A549 (cell line): ENCODE measurements around the gene DCD. TPM values are rescaled to one million over a fixed set of nuclear protein-coding genes. Genes with fewer than 3 reads are reported as not detected.
"Not testable (repeated sequence)": the region's sequence is repeated elsewhere in the genome, so short reads cannot be mapped to it uniquely, and the experiment has no call there.

Experiments
- ATAC-seq, 2 experiments: fragments of 200-7000 bp in 1 of 2; fragments of >200 bp in 1 of 2; cut with Nextera tagmentation in 1 of 2; cut with Tn5 transposase in 1 of 2; 3 replicates each; pipeline versions ENCODE4 v1.8.0 to v1.9.1; 2018 to 2020; ENCODE audit warnings: mild to moderate bottlenecking in 1 of 2, moderate library complexity in 1 of 2
- CTCF ChIA-PET: fragments of 300-600 bp; sonication (Branson Sonifier 250); formaldehyde crosslinking; extraction: SDS; loops from one replicate; lab custom pipeline; 2021; ENCODE audit warnings: antibody characterized with exemption, inconsistent platforms; lab: Yijun Ruan, JAX
- POLR2A ChIA-PET: fragments of 350-600 bp; formaldehyde crosslinking; extraction: SDS; loops from one replicate; lab custom pipeline; 2021; ENCODE audit warnings: antibody characterized with exemption, inconsistent platforms; lab: Yijun Ruan, JAX
- DNase-seq, 2 experiments: peaks; one replicate each; pipeline versions ENCODE4 v3.0.0 to v3.0.0-alpha.2; 2011 to 2016; ENCODE audit warnings: low read depth in 1 of 2, low spot score in 1 of 2
- FAIRE-seq: peaks from 2 replicates; lab custom pipeline; 2011; peaks lifted over from hg19 to GRCh38; lab: Jason Lieb, UNC
- H3K27ac ChIP-seq, 2 experiments: fragments of >200 bp; sonication (Bioruptor Twin); formaldehyde crosslinking; 3 replicates each; pipeline ENCODE4 v1.5.1; 2016 to 2017
- H3K4me1 ChIP-seq: fragments of >200 bp; sonication (Bioruptor Twin); formaldehyde crosslinking; 3 replicates; pipeline ENCODE4 v1.6.1; 2016
- H3K4me2 ChIP-seq: fragments of >200 bp; sonication (Bioruptor Twin); formaldehyde crosslinking; 3 replicates; pipeline ENCODE4 v1.6.1; 2016
- H3K4me3 ChIP-seq: fragments of >200 bp; sonication (Bioruptor Twin); formaldehyde crosslinking; 3 replicates; pipeline ENCODE4 v1.5.1; 2016
- H3K9me3 ChIP-seq: fragments of >200 bp; sonication (Bioruptor Twin); formaldehyde crosslinking; 3 replicates; pipeline ENCODE4 v1.6.1; 2016
- CBX2 ChIP-seq: fragments of 200-600 bp; sonication (generic); IDR thresholded peaks from 2 replicates; pipeline ENCODE4 v1.6.1; 2016; ENCODE audit warnings: low read depth, mild to moderate bottlenecking, borderline replicate concordance
- CEBPB ChIP-seq, 2 experiments: fragments of >200 bp in 1 of 2; sonication (Bioruptor Twin) in 1 of 2; formaldehyde crosslinking in 1 of 2; IDR thresholded peaks; 2 replicates each; pipeline ENCODE4 v1.6.1; 2012 to 2016
- CHD2 ChIP-seq: fragments of 150-350 bp; IDR thresholded peaks from 2 replicates; pipeline ENCODE4 v1.6.1; 2014; ENCODE audit warnings: low read length; ENCODE audit not compliant: partially characterized antibody
- CHD4 ChIP-seq: fragments of 200-600 bp; sonication (generic); IDR thresholded peaks from 2 replicates; pipeline ENCODE4 v1.6.1; 2016; ENCODE audit warnings: antibody characterized with exemption, mild to moderate bottlenecking, borderline replicate concordance
- ELK1 ChIP-seq: fragments of 150-350 bp; IDR thresholded peaks from 2 replicates; pipeline ENCODE4 v1.6.1; 2014; ENCODE audit warnings: low read depth, mild to moderate bottlenecking, low read length
- EP300 ChIP-seq, 2 experiments: fragments of >200 bp; sonication (Bioruptor Twin); formaldehyde crosslinking; IDR thresholded peaks; 2 replicates in 1 of 2; 3 replicates in 1 of 2; pipeline ENCODE4 v1.6.1; 2016 to 2017
- ESRRA ChIP-seq: fragments of 150-350 bp; IDR thresholded peaks from 2 replicates; pipeline ENCODE4 v1.6.1; 2014; ENCODE audit warnings: mild to moderate bottlenecking, low read length, borderline replicate concordance
- HOXA7 ChIP-seq: fragments of 250-450 bp; sonication (Bioruptor Pico); IDR thresholded peaks from 2 replicates; pipeline ENCODE4 v1.5.0; 2020; ENCODE audit warnings: mild to moderate bottlenecking, moderate library complexity
- KDM1A ChIP-seq: fragments of 200-600 bp; sonication (generic); IDR thresholded peaks from 2 replicates; pipeline ENCODE4 v1.6.1; 2016; ENCODE audit warnings: low read depth, mild to moderate bottlenecking
- MAFK ChIP-seq: fragments of 450-650 bp; IDR thresholded peaks from 2 replicates; pipeline ENCODE4 v1.6.1; 2014; ENCODE audit not compliant: partially characterized antibody
- POLR2AphosphoS2 ChIP-seq: conservative IDR thresholded peaks from 2 replicates; pipeline ENCODE4 v1.6.1; 2012; ENCODE audit warnings: low read length, improper control_type of control experiment, inconsistent platforms
- RAD21 ChIP-seq, 2 experiments: fragments of >200 bp in 1 of 2; sonication (Bioruptor Twin) in 1 of 2; formaldehyde crosslinking in 1 of 2; IDR thresholded peaks in 1 of 2; conservative IDR thresholded peaks in 1 of 2; 2 replicates in 1 of 2; 3 replicates in 1 of 2; pipeline ENCODE4 v1.6.1; 2012 to 2018; ENCODE audit warnings: inconsistent platforms in 1 of 2
- RARB ChIP-seq: fragments of 250-450 bp; sonication (Bioruptor Pico); IDR thresholded peaks from 2 replicates; pipeline ENCODE4 v1.8.0; 2021; ENCODE audit warnings: mild to moderate bottlenecking, moderate library complexity
- RCOR1 ChIP-seq: fragments of 150-350 bp; IDR thresholded peaks from 2 replicates; pipeline ENCODE4 v1.6.1; 2014; ENCODE audit warnings: antibody characterized with exemption, low read length, low read depth
- REST ChIP-seq: fragments of 200-600 bp; sonication (generic); IDR thresholded peaks from 2 replicates; pipeline ENCODE4 v1.6.1; 2016; ENCODE audit warnings: antibody characterized with exemption, mild to moderate bottlenecking, moderate library complexity
- RFX5 ChIP-seq: fragments of 450-650 bp; IDR thresholded peaks from 2 replicates; pipeline ENCODE4 v1.7.1; 2014; ENCODE audit warnings: antibody characterized with exemption, mild to moderate bottlenecking, moderate library complexity
- RNF2 ChIP-seq: fragments of 200-600 bp; sonication (generic); IDR thresholded peaks from 2 replicates; pipeline ENCODE4 v1.6.1; 2016; ENCODE audit warnings: low read depth, mild to moderate bottlenecking, antibody characterized with exemption, moderate library complexity, borderline replicate concordance
- SREBF2 ChIP-seq: fragments of 450-650 bp; IDR thresholded peaks from 2 replicates; pipeline ENCODE4 v1.6.1; 2014; ENCODE audit warnings: mild to moderate bottlenecking, moderate library complexity
- ZNF302 ChIP-seq: fragments of 250-450 bp; sonication (Bioruptor Pico); IDR thresholded peaks from 2 replicates; pipeline ENCODE4 v1.9.0; 2021; ENCODE audit warnings: inconsistent platforms, mild to moderate bottlenecking, moderate library complexity
- ZSCAN20 ChIP-seq: fragments of 250-450 bp; sonication (Bioruptor Pico); IDR thresholded peaks from 2 replicates; pipeline ENCODE4 v1.8.0; 2022; ENCODE audit warnings: mild to moderate bottlenecking, moderate library complexity
- WGBS: methylation state at CpG from one replicate; pipeline ENCODE4 v1.1.6; 2017; ENCODE audit errors: missing lambda C conversion rate; 5-methylcytosine and 5-hydroxymethylcytosine counted together
- polyA plus RNA-seq, 4 experiments: library from polyadenylated mRNA; depleted of rRNA in 3 of 4; stranded (reverse); fragments of >200 nt; fragmentation: RNase III in 1 of 4; extraction: RNeasy Plus Mini Kit Qiagen cat#74134 plus additional on column Dnase treatment in 1 of 4; gene quantifications; 2 replicates in 3 of 4; 3 replicates in 1 of 4; pipeline ENCODE4 v1.2.3, GENCODE V29; 2011 to 2017
- TF ChIP-seq, protein P1 (sequence below): IDR thresholded peaks from 2 replicates; pipeline ENCODE4 v1.6.1; 2012
- TF ChIP-seq, protein P2 (sequence below): fragments of 250-450 bp; sonication (Bioruptor Pico); IDR thresholded peaks from 2 replicates; pipeline ENCODE4 v1.5.0; 2020; ENCODE audit warnings: low read depth, mild to moderate bottlenecking, moderate library complexity
- TF ChIP-seq, protein P3 (sequence below): IDR thresholded peaks from 2 replicates; pipeline ENCODE4 v1.6.1; 2012

The DCD gene
- polyA plus RNA-seq, 2 of the 4 experiments (the other 2 are of a cell fraction): not detected

DNA sequence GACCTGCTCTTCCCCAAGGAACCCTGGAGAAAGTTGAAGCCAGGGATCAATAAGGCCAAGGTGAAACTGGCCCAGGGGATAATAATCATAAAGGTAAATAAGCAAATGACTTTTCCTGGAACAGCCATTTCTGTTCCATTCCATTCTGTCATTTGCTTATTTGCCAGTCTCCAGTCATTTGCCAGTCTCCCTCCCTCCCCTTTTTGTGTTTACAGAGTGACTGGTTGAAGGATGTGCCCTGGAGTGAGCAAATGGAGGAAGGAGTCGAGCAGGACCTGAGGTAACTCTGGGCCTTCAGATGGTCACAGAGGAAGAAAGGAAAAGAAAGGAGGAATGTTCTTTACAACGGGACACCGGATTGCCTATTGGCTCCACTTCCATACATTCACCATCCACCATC lies 17.8 kb upstream of the DCD start:
- CTCF ChIA-PET: no interaction called here
- FAIRE-seq: no peak
- POLR2A ChIA-PET: no interaction called here
- Histone ChIP-seq H3K4me1 (no peaks in the 10 kb centered on the region), H3K27ac (no peak overlapping the region), H3K9me3 (no peaks in the 10 kb centered on the region), H3K4me2 (no peak overlapping the region), H3K4me3 (no peak overlapping the region)
- no peak for DNase-seq
- TF ChIP-seq RFX5: no peak
- TF ChIP-seq, protein P1, sequence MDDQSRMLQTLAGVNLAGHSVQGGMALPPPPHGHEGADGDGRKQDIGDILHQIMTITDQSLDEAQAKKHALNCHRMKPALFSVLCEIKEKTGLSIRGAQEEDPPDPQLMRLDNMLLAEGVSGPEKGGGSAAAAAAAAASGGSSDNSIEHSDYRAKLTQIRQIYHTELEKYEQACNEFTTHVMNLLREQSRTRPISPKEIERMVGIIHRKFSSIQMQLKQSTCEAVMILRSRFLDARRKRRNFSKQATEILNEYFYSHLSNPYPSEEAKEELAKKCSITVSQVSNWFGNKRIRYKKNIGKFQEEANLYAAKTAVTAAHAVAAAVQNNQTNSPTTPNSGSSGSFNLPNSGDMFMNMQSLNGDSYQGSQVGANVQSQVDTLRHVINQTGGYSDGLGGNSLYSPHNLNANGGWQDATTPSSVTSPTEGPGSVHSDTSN: no peak
- no peak for ATAC-seq
- WGBS: 27% methylated on average over 3 of the region's 3 CpGs

DNA sequence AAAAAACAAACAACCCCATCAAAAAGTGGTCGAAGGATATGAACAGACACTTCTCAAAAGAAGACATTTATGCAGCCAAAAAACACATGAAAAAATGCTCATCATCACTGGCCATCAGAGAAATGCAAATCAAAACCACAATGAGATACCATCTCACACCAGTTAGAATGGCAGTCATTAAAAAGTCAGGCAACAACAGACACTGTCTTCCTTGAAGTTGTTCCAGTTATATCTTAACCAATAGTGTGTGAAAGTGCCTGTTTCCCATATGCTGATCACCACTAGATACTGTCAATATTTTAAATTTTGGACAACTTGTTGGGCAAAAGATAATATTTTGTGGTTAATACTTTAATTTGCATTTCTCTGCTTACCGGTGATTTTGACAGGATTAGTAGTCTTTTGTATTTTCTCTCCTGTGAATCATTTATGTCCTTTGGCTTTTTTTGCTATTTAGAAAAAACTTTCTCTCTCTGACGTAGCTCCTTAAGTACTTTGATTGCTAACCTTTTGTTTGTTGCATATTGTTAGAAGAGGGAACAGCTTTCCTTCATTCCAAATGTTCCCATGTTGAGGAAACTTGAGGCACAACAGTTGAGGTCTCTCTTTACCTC lies 17.0 kb upstream of the DCD start:
- H3K4me2 ChIP-seq, H3K4me3 ChIP-seq, DNase-seq, CTCF ChIA-PET, H3K27ac ChIP-seq, H3K9me3 ChIP-seq, FAIRE-seq, POLR2A ChIA-PET, H3K4me1 ChIP-seq, ATAC-seq: not testable (repeated sequence)
- 23% methylated on average over 3 of the region's 3 CpGs for WGBS

DNA sequence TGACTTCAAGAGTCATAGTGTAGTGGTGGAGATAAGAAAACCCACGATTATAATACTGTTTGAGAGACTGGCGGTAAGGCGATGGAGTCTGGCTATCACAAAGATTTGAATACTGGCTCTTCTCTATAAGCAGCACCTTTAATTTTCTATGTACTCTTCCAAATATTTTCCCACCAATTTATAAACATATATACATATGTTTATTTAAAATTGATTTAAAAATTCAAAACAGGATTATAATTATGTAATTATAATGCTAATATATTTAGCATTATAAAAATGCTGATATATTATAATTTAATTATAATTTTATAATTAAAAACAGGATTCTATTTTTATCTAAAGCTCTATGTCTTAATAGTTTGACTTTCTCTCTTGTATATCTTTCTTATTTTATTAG lies 15.4 kb upstream of the DCD start:
- POLR2A ChIA-PET: no interaction called here
- H3K4me1 ChIP-seq: no peaks in the 10 kb centered on the region
- no peak for DNase-seq
- no peak for TF ChIP-seq KDM1A
- no peak for TF ChIP-seq ZSCAN20 (CRISPR knock-in tag)
- TF ChIP-seq CBX2: no peak
- no peak for TF ChIP-seq REST
- TF ChIP-seq RNF2: no peak
- TF ChIP-seq ESRRA: no peak
- TF ChIP-seq, protein P2, sequence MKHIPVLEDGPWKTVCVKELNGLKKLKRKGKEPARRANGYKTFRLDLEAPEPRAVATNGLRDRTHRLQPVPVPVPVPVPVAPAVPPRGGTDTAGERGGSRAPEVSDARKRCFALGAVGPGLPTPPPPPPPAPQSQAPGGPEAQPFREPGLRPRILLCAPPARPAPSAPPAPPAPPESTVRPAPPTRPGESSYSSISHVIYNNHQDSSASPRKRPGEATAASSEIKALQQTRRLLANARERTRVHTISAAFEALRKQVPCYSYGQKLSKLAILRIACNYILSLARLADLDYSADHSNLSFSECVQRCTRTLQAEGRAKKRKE (CRISPR knock-in tag): no peak
- no peak for TF ChIP-seq SREBF2
- no peak for TF ChIP-seq RCOR1
- TF ChIP-seq HOXA7 (CRISPR knock-in tag): no peak
- no peak for TF ChIP-seq CEBPB (IDR thresholded peaks at IDR 0.05)
- TF ChIP-seq, all 56 proteins: peak for 0
- FAIRE-seq (no peak), ATAC-seq (no peak)
- Histone ChIP-seq H3K27ac (no peak overlapping the region), H3K4me3 (no peak overlapping the region), H3K9me3 (no peaks in the 10 kb centered on the region), H3K4me2 (no peak overlapping the region)
- CTCF ChIA-PET: no interaction called here
- WGBS: 62% methylated on average over 3 of the region's 3 CpGs

- H3K4me1 ChIP-seq: no peaks in the 10 kb centered on the region
- DNase-seq (no peak), FAIRE-seq (no peak), ATAC-seq (no peak)
- H3K4me3 ChIP-seq: no peak overlapping the region
- ChIA-PET POLR2A (no interaction called here), CTCF (no interaction called here)
- H3K27ac ChIP-seq: no peak overlapping the region
- no peak overlapping the region for H3K4me2 ChIP-seq
- no peaks in the 10 kb centered on the region for H3K9me3 ChIP-seq
- 4% methylated on average over 3 of the region's 3 CpGs for WGBS
- TF ChIP-seq ELK1 (no peak), CHD2 (no peak), MAFK (no peak), ZNF302 (no peak), RARB (CRISPR knock-in tag) (no peak), RAD21 (conservative IDR thresholded peaks at IDR 0.05 in 1 of 2, IDR thresholded peaks at IDR 0.05 in 1 of 2) (no peak), CBX2 (no peak), EP300 (IDR thresholded peaks at IDR 0.05) (no peak), RCOR1 (no peak), POLR2AphosphoS2 (no peak), CHD4 (no peak)
- TF ChIP-seq, protein P3, sequence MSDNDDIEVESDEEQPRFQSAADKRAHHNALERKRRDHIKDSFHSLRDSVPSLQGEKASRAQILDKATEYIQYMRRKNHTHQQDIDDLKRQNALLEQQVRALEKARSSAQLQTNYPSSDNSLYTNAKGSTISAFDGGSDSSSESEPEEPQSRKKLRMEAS: no peak
Measured at GRCh38 chr12:54662026-54662425, 13.9 kb upstream of the DCD start.
